Smooth muscle cell (in vitro differentiated cells): ENCODE results near the gene HOXA7. TPM values are rescaled to one million over a fixed set of nuclear protein-coding genes. Genes with fewer than 3 reads are reported as not detected.

Source experiments
- DNase-seq: peaks from one replicate; lab custom pipeline; 2025; ENCODE audit not compliant: unreplicated experiment; lab: John Stamatoyannopoulos, UW
- H2AFZ ChIP-seq: fragments of 200-600 bp; sonication (generic); 2 replicates; pipeline ENCODE4 v1.6.0; 2016; ENCODE audit warnings: antibody characterized with exemption, low read depth, mild to moderate bottlenecking
- H3F3A ChIP-seq: fragments of 200-600 bp; sonication (generic); 2 replicates; pipeline ENCODE4 v1.6.0; 2017; ENCODE audit warnings: antibody characterized with exemption, low read depth
- H3K27ac ChIP-seq: fragments of 200-600 bp; sonication (generic); 2 replicates; pipeline ENCODE4 v1.5.1; 2016; ENCODE audit warnings: low read depth, mild to moderate bottlenecking
- H3K27me3 ChIP-seq: fragments of 200-600 bp; sonication (generic); 2 replicates; pipeline ENCODE4 v1.6.1; 2016; ENCODE audit warnings: low read depth, mild to moderate bottlenecking
- H3K36me3 ChIP-seq: fragments of 200-600 bp; sonication (generic); 2 replicates; pipeline ENCODE4 v1.5.1; 2016; ENCODE audit warnings: low read depth
- H3K4me1 ChIP-seq: fragments of 200-600 bp; sonication (generic); 2 replicates; pipeline ENCODE4 v1.5.1; 2016; ENCODE audit warnings: low read depth
- H3K4me2 ChIP-seq: fragments of 200-600 bp; sonication (generic); 2 replicates; pipeline ENCODE4 v1.6.0; 2016; ENCODE audit warnings: mild to moderate bottlenecking
- H3K4me3 ChIP-seq: fragments of 200-600 bp; sonication (generic); 2 replicates; pipeline ENCODE4 v1.5.1; 2016; ENCODE audit warnings: mild to moderate bottlenecking
- H3K79me2 ChIP-seq: fragments of 200-600 bp; sonication (generic); 2 replicates; pipeline ENCODE4 v1.6.0; 2016; ENCODE audit warnings: low read depth, mild to moderate bottlenecking
- H3K9ac ChIP-seq: fragments of 200-600 bp; sonication (generic); 2 replicates; pipeline ENCODE4 v1.6.0; 2016; ENCODE audit warnings: low read depth
- H3K9me3 ChIP-seq: fragments of 200-600 bp; sonication (generic); replicated peaks from 2 replicates; pipeline ENCODE4 v1.5.1; 2016; ENCODE audit warnings: low read depth
- H4K20me1 ChIP-seq: fragments of 200-600 bp; sonication (generic); 2 replicates; pipeline ENCODE4 v1.6.0; 2016; ENCODE audit warnings: low read depth
- CTCF ChIP-seq: fragments of 200-600 bp; sonication (generic); IDR thresholded peaks from 2 replicates; pipeline ENCODE4 v1.5.1; 2017; ENCODE audit warnings: borderline replicate concordance, mild to moderate bottlenecking, antibody characterized with exemption; ENCODE audit not compliant: insufficient read depth, poor library complexity, severe bottlenecking
- WGBS: methylation state at CpG from one replicate; pipeline ENCODE4 v1.1.7; 2016; ENCODE audit warnings: low lambda C conversion rate; 5-methylcytosine and 5-hydroxymethylcytosine counted together
- polyA plus RNA-seq: library from polyadenylated mRNA; unstranded; fragments of >200 nt; fragmentation: Nextera tagmentation; extraction: Ambion mirVana; gene quantifications from 2 replicates; pipeline ENCODE4 v1.2.1, GENCODE V29; 2016
- total RNA-seq: library from RNA; depleted of rRNA; stranded (reverse); fragments of >200 nt; gene quantifications from 2 replicates; pipeline ENCODE4 v1.2.3, GENCODE V29; 2014

The HOXA7 gene
- total and polyA plus RNA-seq, 2 experiments from 2014 or later, result 0.72 to 1.2 TPM

GRCh38 chr7:27189295-27189996, 33.0 kb upstream of the HOXA7 start:
- Histone ChIP-seq H3K4me1 (peaks cover 5% of the 10 kb centered on the region), H3K79me2 (peaks cover 100% of the 10 kb centered on the region), H3K9ac (peak overlapping the region; percentile 63), H3K36me3 (no peaks in the 10 kb centered on the region), H3K4me2 (peak overlapping the region; percentile 89), H3K9me3 (no peaks in the 10 kb centered on the region), H3K27me3 (no peaks in the 10 kb centered on the region), H3K4me3 (peak overlapping the region; percentile 60), H4K20me1 (no peaks in the 10 kb centered on the region), H3K27ac (peak overlapping the region; percentile 69), H3F3A (peaks cover 9% of the 10 kb centered on the region), H2AFZ (peak overlapping the region; percentile 81)
- DNase-seq, result no peak
- WGBS, result 8% methylated on average over 21 of the region's 22 CpGs
- TF ChIP-seq CTCF, result no peak

GRCh38 chr7:27188386-27189294, 32.2 kb upstream of the HOXA7 start:
- Histone ChIP-seq H3K9me3 (no peaks in the 10 kb centered on the region), H3K36me3 (no peaks in the 10 kb centered on the region), H3F3A (peaks cover 9% of the 10 kb centered on the region), H3K4me2 (peak overlapping the region; percentile 89), H4K20me1 (no peaks in the 10 kb centered on the region), H2AFZ (peak overlapping the region; percentile 81), H3K4me3 (peak overlapping the region; percentile 60), H3K27me3 (no peaks in the 10 kb centered on the region), H3K9ac (peak overlapping the region; percentile 63), H3K27ac (peak overlapping the region; percentile 69), H3K79me2 (peaks cover 100% of the 10 kb centered on the region), H3K4me1 (peaks cover 5% of the 10 kb centered on the region)
- 2% methylated on average over 49 of the region's 49 CpGs for WGBS
- TF ChIP-seq CTCF, result no peak
- no peak for DNase-seq

- DNase-seq, result no peak
- H3K4me2 ChIP-seq, result peak overlapping the region; percentile 89
- H3K4me1 ChIP-seq, result peaks cover 9% of the 10 kb centered on the region
- no peaks in the 10 kb centered on the region for H3K9me3 ChIP-seq
- H3K79me2 ChIP-seq, result peaks cover 100% of the 10 kb centered on the region
- peaks cover 9% of the 10 kb centered on the region for H3F3A ChIP-seq
- no peak for TF ChIP-seq CTCF
- peak overlapping the region; percentile 63 for H3K9ac ChIP-seq
- no peaks in the 10 kb centered on the region for H3K36me3 ChIP-seq
- H3K27ac ChIP-seq, result peak overlapping the region; percentile 69
- H3K4me3 ChIP-seq, result peak overlapping the region; percentile 60
- peaks cover 6% of the 10 kb centered on the region for H4K20me1 ChIP-seq
- no peaks in the 10 kb centered on the region for H3K27me3 ChIP-seq
- peak overlapping the region; percentile 81 for H2AFZ ChIP-seq
- WGBS, result 3% methylated on average over 46 of the region's 46 CpGs
Measured at GRCh38 chr7:27187475-27188385, 31.3 kb upstream of the HOXA7 start.
